Urothelium cell line (cell line): Measurements from ENCODE around the gene CDK5RAP2.
"Not testable (repeated sequence)": the region's sequence is repeated elsewhere in the genome, so short reads cannot be mapped to it uniquely, and the experiment has no call there.

Experiments
- DNase-seq: peaks from one replicate; pipeline ENCODE4 v3.0.0; 2011; ENCODE audit warnings: low spot score, mixed read lengths
- FAIRE-seq: peaks from 2 replicates; lab custom pipeline; 2011; peaks lifted over from hg19 to GRCh38; lab: Jason Lieb, UNC

The CDK5RAP2 gene

GRCh38 chr9:120522032-120522431, 57.9 kb downstream of the CDK5RAP2 start:
- DNase-seq (no peak), FAIRE-seq (no peak)

DNA sequence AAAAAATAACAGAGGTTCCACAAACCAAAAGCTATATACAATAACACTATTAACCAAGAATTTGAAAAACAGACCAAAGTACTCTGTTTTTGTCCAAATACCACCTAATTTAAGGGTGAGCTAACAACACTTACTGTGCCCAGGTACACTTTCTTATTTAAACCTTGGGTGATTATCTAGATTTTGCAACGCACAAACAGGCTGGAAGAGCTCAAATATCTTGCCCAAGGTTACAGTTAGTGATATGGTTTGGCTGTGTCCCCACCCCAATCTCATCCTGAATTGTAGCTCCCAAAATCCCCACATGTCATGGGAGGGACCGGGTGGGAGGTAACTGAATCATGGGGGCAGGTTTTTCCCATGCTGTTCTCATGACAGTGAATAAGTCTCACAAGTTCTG, 58.9 kb downstream of the CDK5RAP2 start:
- DNase-seq (no peak), FAIRE-seq (no peak)

GRCh38 chr9:120515996-120516395, 64.0 kb downstream of the CDK5RAP2 start:
- FAIRE-seq, DNase-seq: not testable (repeated sequence)

DNA sequence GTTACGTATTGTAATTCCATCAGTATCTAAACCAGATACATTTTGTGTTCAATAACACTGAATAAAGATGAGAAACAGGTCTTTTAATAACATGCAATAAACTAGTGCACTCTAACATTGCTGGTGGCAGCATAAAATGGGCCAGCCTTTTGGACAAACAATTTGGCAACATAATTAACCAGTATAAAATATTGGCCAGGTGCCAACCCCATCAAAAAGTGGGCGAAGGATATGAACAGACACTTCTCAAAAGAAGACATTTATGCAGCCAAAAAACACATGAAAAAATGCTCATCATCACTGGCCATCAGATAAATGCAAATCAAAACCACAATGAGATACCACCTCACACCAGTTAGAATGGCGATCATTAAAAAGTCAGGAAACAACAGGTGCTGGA, 64.5 kb downstream of the CDK5RAP2 start:
- not testable (repeated sequence) for FAIRE-seq, DNase-seq

DNA sequence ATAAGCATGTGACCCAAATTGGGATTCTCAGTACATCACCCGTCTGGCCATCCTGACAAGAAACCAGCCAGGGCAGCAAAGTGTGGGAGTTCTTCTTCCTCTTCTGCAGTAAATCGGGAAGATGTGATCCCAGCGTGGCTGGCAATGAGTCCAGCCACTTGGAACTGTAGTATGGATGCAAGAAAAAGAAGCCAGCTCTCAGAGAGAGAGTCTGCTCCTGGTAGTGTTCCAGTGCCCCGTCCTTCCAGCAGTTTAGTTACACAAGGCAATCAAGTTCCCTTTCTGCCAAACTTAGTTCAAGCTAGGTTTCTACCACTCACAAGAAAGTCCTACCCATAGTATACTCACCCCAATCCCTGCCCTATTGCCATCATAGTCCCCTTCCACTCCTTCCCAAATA, 65.6 kb downstream of the CDK5RAP2 start:
- FAIRE-seq: no peak
- DNase-seq: no peak

DNA sequence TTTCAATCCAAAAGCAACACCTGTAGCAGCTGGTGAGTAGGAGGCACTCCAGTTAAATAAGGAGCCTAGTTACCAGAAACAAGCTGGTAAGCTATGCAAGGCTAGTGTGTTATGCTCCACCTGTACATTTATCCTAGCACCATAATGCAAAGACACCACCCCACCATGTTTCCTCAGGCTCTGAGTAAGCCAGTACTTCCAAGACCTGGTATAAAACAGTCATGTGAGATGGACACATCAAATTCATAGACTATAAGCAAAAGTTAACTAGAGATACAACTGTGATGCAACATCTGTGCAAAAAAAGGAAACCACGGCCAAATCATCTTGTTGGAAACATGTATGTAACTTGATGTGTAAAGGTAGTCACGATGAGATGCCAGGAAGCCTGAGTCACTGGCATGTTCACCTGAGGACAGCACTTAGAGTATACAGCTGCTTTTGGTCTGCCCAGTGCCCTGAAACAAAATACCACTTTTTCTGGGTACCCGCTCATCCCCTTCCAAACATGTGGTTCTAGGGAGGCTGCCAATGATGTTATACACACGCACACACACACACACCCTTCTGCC, 66.1 kb downstream of the CDK5RAP2 start:
- FAIRE-seq: no peak
- no peak for DNase-seq

- FAIRE-seq (no peak), DNase-seq (no peak)
Observed at GRCh38 chr9:120510816-120511215, 69.2 kb downstream of the CDK5RAP2 start.

DNA sequence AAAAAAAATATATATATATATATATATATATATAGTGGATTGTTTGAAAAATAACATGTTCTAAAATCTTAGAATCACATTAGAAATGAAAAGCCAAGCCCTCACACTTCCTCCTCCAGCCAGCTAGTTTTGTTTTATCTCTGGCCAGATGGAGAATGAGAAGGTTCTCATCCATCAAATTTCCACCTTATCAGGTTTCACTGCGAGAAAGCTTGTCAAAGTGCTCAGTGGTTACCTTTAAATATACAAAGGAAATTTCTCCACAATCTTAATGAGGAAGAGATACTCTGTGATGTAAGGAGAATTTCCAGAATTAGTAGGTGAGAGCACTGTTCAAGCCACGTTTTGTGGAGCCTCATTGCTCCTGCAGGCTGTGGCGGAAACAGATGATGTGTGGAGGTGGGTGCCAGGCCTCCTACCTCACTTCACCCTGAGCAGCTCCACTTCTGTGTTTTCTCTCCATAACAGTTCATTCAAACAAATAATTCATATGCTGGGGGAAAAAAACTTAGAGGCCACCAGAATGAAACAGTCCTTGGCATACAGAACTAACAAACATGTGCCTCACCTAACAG, 71.9 kb downstream of the CDK5RAP2 start:
- FAIRE-seq (no peak), DNase-seq (no peak)

- no peak for FAIRE-seq
- no peak for DNase-seq
Observed at GRCh38 chr9:120505186-120505585, 74.8 kb downstream of the CDK5RAP2 start.

GRCh38 chr9:120500733-120501132, 79.2 kb downstream of the CDK5RAP2 start:
- FAIRE-seq (no peak), DNase-seq (no peak)

GRCh38 chr9:120497865-120498264, 82.1 kb downstream of the CDK5RAP2 start:
- not testable (repeated sequence) for FAIRE-seq, DNase-seq

DNA sequence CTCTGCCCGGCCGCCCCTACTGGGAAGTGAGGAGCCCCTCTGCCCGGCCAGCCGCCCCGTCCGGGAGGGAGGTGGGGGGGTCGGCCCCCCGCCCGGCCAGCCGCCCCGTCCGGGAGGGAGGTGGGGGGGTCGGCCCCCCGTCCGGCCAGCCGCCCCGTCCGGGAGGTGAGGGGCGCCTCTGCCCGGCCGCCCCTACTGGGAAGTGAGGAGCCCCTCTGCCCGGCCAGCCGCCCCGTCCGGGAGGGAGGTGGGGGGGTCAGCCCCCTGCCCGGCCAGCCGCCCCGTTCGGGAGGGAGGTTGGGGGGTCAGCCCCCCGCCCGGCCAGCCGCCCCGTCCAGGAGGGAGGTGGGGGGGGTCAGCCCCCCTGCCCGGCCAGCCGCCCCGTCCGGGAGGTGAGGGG, 83.5 kb downstream of the CDK5RAP2 start:
- FAIRE-seq: not testable (repeated sequence)

DNA sequence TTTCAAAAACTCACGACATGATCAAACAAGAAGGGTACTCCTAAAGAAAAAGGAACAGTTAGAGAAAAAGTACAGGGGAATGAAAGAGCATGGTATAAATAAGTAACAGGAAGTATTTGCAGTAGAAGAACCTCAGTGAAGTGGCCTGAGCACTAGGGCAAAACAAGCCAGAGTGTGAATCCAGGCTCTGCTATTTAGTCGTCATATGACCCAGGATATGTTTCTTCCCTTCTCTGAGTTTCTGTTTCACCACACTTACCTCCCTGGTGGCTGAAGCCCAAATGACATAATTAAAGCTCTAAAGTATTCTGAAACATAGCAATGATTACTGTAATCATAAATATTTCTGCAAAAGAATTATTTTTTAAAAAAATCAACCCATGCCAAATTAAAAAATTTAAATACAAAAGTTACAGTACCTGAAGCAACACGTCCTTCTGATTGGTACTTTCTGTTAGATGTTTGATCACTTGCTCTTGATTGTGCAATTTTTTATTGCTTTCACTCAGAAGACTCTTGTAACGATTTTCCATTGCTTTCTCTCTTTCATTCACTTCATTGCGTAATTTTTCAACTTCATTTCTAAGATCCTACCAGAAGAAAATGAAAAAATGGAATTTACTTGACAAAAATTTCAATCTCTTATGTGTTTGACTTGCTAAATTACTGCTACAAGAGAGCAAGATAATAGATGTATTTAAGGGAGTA, 88.9 kb downstream of the CDK5RAP2 start:
- DNase-seq: no peak
- no peak for FAIRE-seq

More for the DNA sequence above, 83.5 kb downstream of the CDK5RAP2 start:
- not testable (repeated sequence) for DNase-seq

GRCh38 chr9:120486835-120487234, 93.1 kb downstream of the CDK5RAP2 start:
- FAIRE-seq: no peak
- no peak for DNase-seq

DNA sequence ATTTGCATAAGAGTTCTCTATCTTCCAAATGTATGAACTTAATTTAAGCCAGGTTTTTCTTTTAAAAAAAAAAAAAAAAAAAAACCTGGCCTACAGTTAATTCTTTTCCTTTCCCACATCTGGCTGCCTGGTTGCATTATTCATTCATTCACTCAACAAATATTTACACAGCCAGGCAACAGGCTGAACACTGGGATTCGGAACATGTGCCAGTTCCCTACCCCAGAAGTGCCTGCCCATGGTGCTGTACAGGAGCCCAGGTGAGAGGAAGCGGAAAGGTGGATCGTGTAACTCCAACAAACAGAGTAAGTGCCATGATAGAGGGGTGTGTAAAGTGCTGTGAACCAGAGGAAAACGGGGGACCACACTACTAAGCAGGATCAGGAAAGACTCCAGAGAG, 93.6 kb downstream of the CDK5RAP2 start:
- DNase-seq: no peak
- no peak for FAIRE-seq

- FAIRE-seq: no peak
- DNase-seq: no peak
Observed at GRCh38 chr9:120485788-120486187, 94.2 kb downstream of the CDK5RAP2 start.

DNA sequence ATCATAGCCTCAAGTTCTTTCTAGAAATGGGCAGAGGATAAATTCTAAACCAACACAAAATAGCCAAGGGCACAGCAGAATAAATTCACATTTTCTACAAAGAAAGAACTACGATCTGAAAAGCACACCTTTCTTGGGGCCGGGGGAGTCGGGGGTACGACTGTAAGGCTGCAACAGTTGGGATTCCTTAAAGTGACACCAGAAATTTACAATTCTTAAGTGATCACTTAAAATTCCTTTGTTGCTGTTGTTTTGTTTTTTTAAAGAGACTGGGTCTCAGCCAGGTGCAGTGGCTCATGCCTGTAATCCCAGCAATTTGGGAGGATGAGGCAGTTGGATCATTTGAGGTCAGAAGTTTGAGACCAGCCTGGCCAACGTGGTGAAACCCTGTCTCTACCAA, 95.8 kb downstream of the CDK5RAP2 start:
- DNase-seq: no peak
- no peak for FAIRE-seq

DNA sequence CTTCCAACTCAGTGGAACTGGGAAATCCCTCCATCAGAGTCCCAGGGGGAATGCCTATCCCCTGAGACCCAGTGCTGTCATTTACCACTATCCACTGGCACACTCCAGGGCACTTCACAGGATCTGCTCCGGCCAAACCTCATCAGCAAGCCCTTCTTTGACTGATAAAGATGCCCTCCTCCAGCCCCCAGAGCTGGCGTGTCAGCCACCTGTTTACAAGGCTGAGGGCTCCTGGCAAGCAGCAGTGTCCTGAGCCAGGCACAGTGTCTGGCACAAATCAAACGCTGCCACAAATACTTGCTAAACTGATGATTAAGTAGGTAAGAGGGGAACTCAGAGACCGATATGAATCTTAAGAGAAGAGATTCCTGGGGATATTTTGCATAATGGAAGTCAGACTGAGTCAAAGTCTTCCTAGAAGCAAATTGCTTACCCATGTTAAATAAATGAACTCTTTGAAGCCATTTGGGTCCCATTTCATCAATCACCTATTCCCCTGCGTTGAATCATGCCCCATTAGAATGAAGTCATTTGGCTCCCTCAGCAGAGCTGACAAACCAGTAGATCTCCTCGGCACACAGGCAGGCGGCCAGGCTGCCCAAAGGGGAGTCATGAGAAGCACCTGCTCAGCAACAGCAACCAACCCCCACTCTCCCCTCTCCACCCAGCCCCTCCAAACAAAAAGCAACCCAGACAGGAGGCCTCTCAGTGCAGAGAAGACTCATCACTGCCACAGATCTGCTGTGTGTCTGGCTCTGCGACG, 97.4 kb downstream of the CDK5RAP2 start:
- DNase-seq: no peak
- no peak for FAIRE-seq

DNA sequence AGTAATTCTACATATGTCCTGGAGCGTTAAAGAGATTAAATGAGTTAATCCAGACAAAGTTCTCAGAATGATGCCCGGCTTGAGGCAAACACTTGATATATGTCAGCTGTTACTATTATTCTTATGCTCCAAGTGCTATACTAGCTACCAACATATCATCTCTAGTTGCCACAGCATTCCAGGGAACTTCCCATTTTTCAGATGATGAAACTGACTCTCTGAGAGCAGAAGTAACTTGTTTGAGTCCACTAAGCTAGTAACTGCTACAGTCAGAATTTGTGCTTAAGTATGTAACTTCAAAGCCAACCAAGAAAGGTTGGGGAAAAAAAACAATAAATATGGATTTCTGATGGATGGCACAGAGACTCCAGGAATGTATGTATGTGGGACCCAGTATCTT, 98.1 kb downstream of the CDK5RAP2 start:
- FAIRE-seq (no peak), DNase-seq (no peak)

DNA sequence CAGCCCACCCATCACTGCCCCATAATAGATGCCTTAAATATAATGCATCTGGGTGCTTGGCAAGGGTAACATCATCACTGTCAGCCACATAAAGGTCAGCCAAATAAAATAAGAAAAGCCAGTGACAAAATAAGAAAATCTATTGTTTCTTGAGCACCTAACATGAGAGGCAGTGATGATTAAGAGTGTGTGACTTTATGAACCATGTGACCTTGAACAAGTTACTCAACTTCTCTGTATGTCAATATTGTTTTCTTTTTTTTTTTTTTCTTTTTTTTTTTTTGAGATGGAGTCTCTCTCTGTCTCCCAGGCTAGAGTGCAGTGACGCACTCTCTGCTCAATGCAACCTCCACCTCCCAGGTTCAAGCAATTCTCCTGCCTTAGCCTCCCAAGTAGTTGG, 98.7 kb downstream of the CDK5RAP2 start:
- no peak for DNase-seq
- FAIRE-seq: no peak

DNA sequence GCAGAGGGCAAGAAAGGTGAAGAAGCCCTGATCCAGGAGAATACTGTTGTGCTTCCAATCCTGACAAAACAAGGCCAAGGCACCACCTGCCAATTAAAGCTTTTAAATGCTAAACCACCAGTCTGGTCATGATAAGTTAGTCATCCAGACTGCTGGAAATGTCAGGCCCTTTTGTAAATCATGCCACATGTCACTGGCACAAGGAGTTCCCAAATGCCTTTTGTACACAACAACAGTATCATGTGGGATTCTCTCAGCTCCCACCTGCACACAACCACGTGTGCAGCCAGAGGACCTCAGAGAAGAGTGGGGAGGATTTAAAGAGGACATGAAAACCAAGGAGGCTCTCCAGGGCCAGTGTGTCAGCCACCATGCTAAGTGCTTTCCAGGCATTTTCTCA, 99.3 kb downstream of the CDK5RAP2 start:
- FAIRE-seq (no peak), DNase-seq (no peak)

- no peak for FAIRE-seq
- DNase-seq: no peak
Observed at GRCh38 chr9:120478208-120478607, 101.8 kb downstream of the CDK5RAP2 start.
